IMR-90 (cell line): ENCODE data around the gene TBC1D8.

Source experiments
- MAZ ChIP-seq: IDR thresholded peaks from 2 replicates; pipeline ENCODE4 v1.6.1; 2012; ENCODE audit warnings: low read depth, mild to moderate bottlenecking, low read length, improper control_type of control experiment, moderate library complexity, borderline replicate concordance
- MXI1 ChIP-seq: IDR thresholded peaks from 2 replicates; pipeline ENCODE4 v1.6.1; 2012; ENCODE audit warnings: low read depth, mild to moderate bottlenecking, low read length, moderate library complexity, borderline replicate concordance
- POLR2A ChIP-seq: IDR thresholded peaks from 2 replicates; pipeline ENCODE4 v1.6.1; 2012; ENCODE audit warnings: mild to moderate bottlenecking, low read depth, low read length
- RFX5 ChIP-seq: IDR thresholded peaks from 2 replicates; pipeline ENCODE4 v1.8.0; 2012; ENCODE audit warnings: low read depth, mild to moderate bottlenecking, low read length, moderate library complexity
- TF ChIP-seq, protein P1 (sequence below): conservative IDR thresholded peaks from 2 replicates; pipeline ENCODE4 v1.5.1; 2012; ENCODE audit warnings: mild to moderate bottlenecking, low read depth, low read length, improper control_type of control experiment

DNA sequence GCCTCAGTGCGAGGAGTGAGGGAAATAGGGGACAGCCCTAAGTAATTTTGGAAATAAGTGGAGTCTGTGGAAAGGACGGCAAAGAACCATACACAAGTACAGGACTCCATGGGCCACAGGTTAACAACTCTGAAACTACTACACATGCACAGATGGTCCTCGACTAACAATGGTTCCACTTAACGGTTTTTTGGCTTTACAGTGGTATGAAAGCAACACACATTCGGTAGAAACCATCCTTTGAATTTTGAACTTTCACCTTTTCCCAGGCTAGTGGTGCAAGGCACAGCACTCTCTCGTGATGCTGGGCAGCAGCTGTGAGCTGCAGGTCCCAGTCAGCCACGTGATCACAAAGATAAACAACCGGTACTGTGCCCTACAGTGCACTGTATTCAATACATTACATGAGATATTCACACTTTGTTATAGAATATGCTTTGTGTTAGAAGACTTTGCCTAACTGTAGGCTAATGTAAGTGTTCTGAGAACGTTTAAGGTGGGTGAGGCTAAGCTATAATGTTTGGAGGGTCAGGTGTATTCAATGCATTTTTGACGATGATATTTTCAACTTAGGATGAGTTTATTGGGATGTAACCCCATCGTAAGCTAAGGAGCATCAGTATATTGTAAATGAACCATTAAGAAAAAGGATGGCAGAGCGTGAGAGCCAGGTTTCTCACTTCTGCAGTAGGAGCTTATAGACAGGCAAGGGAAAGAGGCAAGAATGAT is 44.6 kb downstream of the TBC1D8 start:
- TF ChIP-seq, protein P1, sequence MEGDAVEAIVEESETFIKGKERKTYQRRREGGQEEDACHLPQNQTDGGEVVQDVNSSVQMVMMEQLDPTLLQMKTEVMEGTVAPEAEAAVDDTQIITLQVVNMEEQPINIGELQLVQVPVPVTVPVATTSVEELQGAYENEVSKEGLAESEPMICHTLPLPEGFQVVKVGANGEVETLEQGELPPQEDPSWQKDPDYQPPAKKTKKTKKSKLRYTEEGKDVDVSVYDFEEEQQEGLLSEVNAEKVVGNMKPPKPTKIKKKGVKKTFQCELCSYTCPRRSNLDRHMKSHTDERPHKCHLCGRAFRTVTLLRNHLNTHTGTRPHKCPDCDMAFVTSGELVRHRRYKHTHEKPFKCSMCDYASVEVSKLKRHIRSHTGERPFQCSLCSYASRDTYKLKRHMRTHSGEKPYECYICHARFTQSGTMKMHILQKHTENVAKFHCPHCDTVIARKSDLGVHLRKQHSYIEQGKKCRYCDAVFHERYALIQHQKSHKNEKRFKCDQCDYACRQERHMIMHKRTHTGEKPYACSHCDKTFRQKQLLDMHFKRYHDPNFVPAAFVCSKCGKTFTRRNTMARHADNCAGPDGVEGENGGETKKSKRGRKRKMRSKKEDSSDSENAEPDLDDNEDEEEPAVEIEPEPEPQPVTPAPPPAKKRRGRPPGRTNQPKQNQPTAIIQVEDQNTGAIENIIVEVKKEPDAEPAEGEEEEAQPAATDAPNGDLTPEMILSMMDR, result no peak
- TF ChIP-seq MAZ (no peak), RFX5 (no peak), MXI1 (no peak), POLR2A (no peak)
